ENCODE measurements around the gene TRPM1. TPM values are rescaled to one million over a fixed set of nuclear protein-coding genes. Genes with fewer than 3 reads are reported as not detected.

Gene TRPM1
- polyA plus RNA-seq, 4 donors, result 0.14 to 0.52 (median 0.24) TPM

DNA sequence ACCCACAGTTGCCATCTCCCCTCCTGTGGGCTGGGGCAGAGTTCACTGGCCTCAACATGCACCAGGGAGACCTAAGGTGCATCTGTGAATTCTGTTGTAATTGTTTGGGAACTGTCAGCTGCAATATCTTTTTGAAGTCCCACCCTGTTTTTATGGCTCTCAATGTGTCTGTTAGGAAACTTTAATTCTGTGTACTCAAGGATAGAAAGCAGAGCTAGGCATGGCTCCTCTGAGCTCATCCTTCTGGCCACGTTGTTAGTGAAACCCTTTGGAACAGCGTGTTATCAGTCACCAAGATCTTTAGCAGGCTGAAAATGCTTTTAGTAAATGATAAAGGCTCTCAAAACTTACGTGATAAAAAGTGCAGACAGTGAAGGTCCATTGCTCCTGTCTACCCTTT, 76.5 kb downstream of the TRPM1 start:
- DNase-seq (ENCODE audit: low read depth in 4 of 4, low spot score in 2 of 4), result no peak

DNA sequence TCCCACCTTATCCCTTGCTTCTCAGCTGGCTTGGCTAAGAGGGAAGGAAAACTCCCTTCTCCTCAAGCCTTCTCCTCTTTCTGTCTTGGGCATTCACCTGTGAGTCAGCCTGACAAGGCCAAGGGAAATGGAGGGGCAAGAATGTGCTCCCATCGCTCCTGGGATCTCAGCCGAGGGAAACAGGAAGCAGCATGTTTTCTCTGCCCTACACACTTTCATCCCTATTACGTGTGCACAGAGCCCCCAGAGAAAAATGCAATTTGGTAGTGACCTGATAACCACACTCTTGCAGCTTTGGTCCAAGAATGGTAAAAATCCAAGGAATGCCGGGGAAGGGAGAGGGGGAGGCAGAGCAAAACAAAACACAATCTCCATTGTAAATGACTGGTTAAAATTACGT, 77.2 kb downstream of the TRPM1 start:
- DNase-seq (ENCODE audit: low read depth in 4 of 4, low spot score in 2 of 4), result peak in 3 of 4 donors; percentile 45 to 64 (median 49)

DNA sequence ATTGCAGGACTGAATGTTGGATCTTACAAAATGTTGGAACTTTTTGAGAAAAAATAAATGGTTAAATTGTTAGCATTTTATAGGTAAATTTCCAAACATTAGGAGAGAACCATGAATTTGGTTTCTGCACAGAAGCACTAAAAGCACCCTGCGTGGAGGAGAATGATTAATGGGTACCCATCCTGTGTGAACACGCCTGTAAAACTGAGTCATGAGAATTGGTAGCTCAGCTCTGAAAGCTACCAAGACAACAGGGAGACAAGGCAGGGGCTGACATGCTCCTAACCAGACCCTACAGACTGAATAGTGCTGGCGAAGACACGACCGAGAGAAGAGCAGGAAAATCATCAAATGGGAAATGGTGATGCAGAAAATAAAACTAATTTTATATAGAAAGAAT, 77.7 kb downstream of the TRPM1 start:
- no peak for DNase-seq (ENCODE audit: low read depth in 4 of 4, low spot score in 2 of 4)

GRCh38 chr15:31021067-31021665, 80.4 kb downstream of the TRPM1 start:
- no peak for DNase-seq (ENCODE audit: low read depth in 4 of 4, low spot score in 2 of 4)

DNA sequence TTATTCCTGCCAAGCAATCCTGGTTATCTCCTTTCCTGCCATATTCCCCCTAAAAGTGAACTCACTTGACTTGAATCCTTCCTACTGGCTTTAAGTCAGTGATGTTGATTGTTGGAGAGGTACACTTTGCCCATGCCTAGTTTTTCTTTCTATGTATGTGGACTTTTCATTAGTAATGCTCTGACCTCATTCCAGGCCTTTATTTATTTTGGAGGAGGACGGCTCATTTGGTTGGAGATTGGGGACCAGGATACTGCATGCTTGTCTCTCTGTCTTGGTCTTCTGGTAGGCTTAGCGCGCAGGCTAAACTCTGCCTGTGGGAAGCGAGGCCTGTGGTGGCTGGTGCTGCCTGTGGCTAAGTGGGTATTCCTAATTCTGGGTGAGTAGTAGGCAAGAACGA, 81.0 kb downstream of the TRPM1 start:
- no peak for DNase-seq (ENCODE audit: low read depth in 4 of 4, low spot score in 2 of 4)

GRCh38 chr15:31019986-31020385, 81.5 kb downstream of the TRPM1 start:
- DNase-seq (ENCODE audit: low read depth in 4 of 4, low spot score in 2 of 4), result no peak

- no peak for DNase-seq (ENCODE audit: low read depth in 4 of 4, low spot score in 2 of 4)
These were observed 84.2 kb downstream of the TRPM1 start for GRCh38 chr15:31017311-31017710.

DNA sequence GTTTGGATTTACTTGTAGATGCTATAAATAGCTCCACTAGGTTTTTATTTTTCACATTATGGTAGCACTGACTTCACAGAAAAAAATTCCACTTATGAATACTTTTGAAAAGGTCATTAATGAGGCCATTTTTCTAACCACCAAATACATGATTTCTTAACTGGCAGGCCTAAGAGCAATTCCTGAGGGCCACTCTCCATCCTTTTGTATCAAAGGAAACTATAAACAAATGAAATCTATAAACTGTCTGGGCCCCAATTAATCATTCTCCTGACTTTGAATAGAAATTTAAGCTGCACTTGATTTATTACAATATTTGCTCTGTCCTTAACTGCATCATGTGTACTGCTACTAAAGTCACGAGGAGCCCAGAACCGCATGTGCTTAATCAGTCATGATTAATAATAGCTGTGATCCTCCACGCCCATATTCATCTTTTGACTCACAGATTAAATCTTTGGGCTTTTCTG, 85.0 kb downstream of the TRPM1 start:
- no peak for DNase-seq (ENCODE audit: low read depth in 4 of 4, low spot score in 2 of 4)

DNA sequence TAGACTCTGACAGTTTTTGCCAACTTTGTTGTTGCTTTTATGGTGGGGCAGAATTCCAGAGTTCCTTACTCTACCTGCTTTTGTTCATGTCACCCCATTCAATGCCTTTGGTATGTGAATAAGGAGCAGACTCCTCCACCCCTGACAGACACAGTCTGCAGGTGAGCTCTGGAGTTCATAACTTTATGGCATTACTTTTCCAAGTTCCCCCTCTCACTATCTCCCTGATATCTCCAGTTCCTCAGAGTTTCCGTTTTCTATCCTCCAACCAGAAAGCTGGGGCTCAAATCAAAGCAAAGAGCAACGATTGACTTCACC, 87.0 kb downstream of the TRPM1 start:
- DNase-seq (ENCODE audit: low read depth in 4 of 4, low spot score in 2 of 4), result no peak

GRCh38 chr15:31013863-31014607, 87.5 kb downstream of the TRPM1 start:
- DNase-seq (ENCODE audit: low read depth in 4 of 4, low spot score in 2 of 4), result no peak

DNA sequence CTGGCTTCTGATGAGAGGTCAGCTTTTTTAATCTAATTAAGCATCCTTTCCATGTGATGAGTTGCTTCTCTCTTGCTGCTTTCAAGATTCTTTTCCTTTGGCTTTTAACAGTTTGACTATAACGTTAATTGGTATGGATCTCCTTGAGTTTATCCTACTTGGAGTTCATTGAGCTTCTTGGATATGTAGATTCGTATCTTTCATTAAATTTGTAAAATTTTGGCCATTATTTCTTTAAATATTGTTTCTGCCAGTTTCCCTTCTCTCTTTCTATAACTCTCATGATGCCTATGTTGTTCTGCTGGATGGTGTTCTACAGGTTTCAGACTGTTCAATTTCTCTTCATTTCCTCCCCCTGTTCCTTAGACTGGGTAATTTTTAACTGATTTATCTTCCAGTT, 89.1 kb downstream of the TRPM1 start:
- DNase-seq (ENCODE audit: low read depth in 4 of 4, low spot score in 2 of 4), result no peak

- DNase-seq (ENCODE audit: low read depth in 4 of 4, low spot score in 2 of 4), result no peak
These were observed 91.5 kb downstream of the TRPM1 start for GRCh38 chr15:31010036-31010435.

DNA sequence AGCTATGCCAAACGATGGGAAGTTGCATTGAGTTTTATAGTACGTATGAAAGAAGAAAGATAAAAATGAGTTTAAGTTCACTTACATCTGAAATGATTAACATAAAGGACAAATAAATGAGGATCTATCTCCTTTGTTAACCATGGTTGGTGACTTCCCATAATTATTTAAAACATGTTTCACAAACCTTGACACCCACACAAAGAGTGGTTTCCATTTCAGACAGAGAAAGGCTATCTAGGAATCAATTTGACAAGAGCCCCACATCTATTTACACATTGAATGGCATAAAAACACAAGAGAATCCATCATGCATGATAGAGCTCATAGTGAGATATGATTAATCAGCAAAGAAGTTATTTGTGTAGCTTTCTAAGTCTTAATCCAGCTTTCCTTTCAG, 95.9 kb downstream of the TRPM1 start:
- DNase-seq (ENCODE audit: low read depth in 4 of 4, low spot score in 2 of 4), result no peak

GRCh38 chr15:31004220-31004733, 97.2 kb downstream of the TRPM1 start:
- DNase-seq (ENCODE audit: low read depth in 4 of 4, low spot score in 2 of 4), result no peak

DNA sequence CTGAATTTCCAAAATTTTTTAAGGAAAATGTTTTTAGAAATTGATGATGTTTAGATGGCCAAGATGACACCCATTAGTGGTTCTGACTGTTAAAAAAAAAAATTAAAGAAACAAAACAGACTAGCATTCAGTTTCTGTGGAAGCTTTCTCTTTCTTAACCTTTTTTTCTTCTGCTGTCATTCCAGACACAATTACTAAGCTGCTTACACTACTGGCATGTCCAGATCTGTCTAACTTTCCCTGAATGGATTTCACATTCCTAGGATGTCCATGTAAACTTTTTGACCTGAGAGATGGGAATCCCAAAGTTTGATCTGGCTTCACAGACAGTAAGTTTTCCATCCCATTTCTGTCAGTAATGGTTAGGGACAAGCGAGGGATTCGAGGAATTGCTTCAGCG, 99.8 kb downstream of the TRPM1 start:
- no peak for DNase-seq (ENCODE audit: low read depth in 4 of 4, low spot score in 2 of 4)

DNA sequence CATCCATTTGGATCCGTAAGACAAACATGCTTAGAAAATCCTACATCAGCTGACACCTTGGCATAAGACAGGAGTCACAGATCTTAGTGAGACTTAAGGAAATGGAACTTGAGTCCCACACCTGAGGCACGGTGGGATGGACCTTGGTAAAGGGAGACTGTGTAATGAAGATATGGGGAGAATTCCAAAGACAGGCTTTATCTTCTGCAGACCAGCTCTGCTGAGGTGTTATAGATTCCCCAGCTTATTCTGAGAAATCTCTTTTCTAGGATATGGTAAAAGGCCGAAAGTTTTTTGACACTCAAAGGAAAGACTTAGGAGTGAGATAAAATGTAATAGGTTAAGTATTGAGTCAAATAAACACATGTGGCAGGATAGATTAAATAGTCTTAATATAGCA, 101.8 kb downstream of the TRPM1 start:
- DNase-seq (ENCODE audit: low read depth in 4 of 4, low spot score in 2 of 4), result no peak

DNA sequence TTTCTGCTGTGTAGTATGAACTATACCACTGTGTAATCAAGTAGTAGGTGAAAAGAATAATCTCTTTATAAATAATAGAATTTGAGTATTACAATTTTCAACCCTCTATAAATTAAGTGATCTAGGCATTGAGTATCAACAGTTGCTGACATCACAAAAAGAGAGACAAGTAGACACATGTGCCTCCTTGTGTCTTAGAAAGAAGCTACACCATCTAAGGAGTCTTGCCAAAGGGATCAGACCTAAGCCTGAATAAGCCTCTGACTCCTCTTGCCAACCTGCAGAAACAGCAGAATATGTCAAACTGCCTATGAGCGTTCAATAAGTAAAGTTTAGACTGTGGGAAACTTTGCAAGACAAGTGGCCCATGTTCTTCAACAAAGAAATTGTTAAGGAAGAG, 104.3 kb downstream of the TRPM1 start:
- DNase-seq (ENCODE audit: low read depth in 4 of 4, low spot score in 2 of 4), result no peak

DNA sequence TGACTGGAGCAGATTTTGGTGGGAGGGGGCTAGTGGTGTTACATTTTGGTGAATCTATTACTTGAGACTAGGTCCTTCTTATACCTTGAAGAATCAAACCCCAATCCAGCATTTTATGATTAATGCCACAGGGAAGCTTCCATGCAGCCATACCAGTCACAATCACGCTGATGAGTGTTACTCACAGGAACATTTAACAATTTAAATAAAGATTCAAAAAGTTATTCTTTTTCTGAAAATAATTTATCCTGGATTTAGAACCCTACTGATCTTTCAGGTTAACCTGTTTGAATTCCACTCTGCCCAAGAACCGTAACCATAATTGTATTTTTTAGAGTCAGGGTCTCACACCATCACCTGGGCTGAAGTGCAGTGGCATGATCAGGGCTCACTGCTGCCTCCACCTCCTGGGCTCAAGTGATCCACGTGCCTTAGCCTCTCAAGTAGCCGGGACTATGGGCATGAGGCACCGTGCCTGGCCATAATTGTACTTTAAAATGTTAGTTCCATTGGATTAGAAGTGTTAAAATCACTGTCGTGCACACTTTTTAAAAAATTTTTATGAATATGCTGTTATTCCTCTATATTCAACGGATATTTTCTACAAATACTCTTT, 109.2 kb downstream of the TRPM1 start:
- no peak for DNase-seq (ENCODE audit: low read depth in 4 of 4, low spot score in 2 of 4)

DNA sequence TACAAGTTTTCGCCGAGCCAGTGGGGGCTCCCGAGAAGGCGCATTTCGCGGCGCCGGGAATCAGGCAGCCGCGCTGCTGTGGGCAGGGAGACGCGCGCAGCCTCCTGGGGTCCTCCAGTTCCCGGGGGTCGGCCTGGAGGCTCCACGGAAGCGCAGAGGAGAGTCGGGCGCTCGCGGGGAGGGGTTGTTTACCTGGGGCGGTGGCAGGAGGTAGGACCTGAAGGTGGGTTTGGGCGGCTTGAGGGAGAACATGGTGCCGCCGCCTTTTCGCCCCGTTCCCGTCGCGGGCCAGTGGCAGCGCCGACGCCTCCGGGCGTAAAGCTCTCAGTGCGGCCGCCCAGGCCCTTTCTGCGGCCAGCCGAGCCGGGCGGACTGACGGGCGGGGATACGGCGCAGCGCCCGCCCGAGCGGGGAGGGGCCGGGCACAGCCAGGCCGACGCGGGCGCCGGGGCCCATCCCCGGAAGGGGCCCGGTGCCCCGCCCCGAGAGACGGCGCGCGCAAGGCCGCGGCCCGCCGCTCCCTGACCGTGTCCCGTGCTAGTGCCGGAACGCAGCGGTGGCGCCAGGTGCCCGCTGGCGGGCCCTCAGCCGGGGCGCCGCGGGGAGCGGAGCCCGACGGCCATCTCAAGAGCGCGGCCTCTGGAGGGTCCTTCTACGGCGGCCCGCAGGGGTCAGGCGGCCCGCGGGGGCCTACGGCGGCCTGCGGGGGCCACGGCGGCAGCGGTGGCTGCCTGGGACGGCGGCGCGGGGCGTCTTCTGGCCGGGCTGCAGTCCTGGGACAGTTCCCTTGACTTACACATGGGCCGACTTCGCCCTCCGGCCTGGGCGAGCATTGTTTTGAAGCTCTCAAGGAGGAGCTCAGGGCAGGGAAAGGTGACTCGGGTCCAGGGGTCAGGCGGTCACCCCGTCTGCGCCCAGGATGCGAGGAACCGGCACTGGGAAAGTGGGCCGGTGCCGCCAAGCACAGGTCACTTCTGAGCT, 110.0 kb downstream of the TRPM1 start, which contains the start of gene MTMR10:
MTMR10 (minus strand) TSS at position 374 of the 981 bp plus-strand sequence; CDS start at position 252, 122 bp downstream.
- DNase-seq (ENCODE audit: low read depth in 4 of 4, low spot score in 2 of 4), result peak in 3 of 4 donors; percentile 47 to 54 (median 54)

DNA sequence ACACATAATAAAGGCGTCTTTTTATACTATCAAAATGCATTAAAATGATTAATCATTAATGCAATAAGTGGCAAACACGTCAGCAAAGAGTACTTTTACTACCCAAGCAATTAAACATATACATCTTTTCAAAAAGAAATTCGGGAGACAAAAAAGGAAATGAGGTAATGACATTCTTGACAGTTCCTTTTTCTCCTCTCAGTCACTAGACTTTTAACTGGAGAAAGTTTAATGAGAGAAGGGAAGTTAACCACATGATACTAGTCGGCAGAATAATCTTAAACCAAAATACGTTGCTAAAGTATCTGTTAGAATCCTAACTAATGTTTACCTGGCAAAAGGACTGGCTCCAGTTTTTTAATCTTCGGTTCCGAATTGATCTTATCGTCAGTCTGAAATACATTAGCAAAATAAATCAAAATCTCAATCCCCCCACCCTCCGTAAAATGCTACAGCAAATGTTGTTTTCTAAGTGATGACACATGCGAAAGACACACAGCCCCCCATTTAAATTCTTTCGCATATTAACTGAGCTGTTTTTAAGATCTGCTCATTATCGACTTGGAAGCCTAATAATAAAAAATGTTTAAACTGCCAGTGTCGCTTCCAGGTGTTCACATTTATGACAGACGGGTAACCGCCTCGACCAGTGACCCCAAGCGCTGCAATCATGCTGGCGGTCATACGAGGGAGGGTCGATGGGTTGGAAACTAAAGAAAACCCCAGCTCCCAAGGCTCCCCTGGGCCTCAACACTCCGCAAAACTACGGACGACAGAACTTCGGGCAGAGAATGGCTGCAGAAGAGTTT, 110.9 kb downstream of the TRPM1 start:
- DNase-seq (ENCODE audit: low read depth in 4 of 4, low spot score in 2 of 4), result no peak

Measured in left renal cortex interstitium (tissue), 4 donors.